Endothelial cell of umbilical vein (primary cell): ENCODE results near the gene RTN4RL1.

Experiments
- EZH2 ChIP-seq: IDR thresholded peaks from 2 replicates; pipeline ENCODE4 v1.6.1; 2012; ENCODE audit warnings: borderline replicate concordance, low read depth, mild to moderate bottlenecking, moderate library complexity, low read length, inconsistent platforms; ENCODE audit not compliant: severe bottlenecking
- POLR2A ChIP-seq: IDR thresholded peaks from 2 replicates; pipeline ENCODE4 v1.6.1; 2012; ENCODE audit warnings: low read depth, mild to moderate bottlenecking, control low read depth, low read length
- POLR2AphosphoS5 ChIP-seq: IDR thresholded peaks from 2 replicates; pipeline ENCODE4 v1.6.1; 2012; ENCODE audit warnings: low read depth, mild to moderate bottlenecking, control low read depth, low read length, moderate library complexity; ENCODE audit not compliant: insufficient read depth
- TF ChIP-seq, protein P1 (sequence below), 2 donors: IDR thresholded peaks; 1 replicate in 1 of 2; 2 replicates in 1 of 2; pipeline ENCODE4 v1.5.1; 2011; ENCODE audit warnings: low read length in 2 of 2, mild to moderate bottlenecking in 2 of 2, moderate library complexity in 2 of 2, control low read depth in 1 of 2, inconsistent platforms in 1 of 2, low read depth in 1 of 2; ENCODE audit not compliant: insufficient read depth in 1 of 2; ENCODE audit errors: extremely low read depth in 1 of 2
- TF ChIP-seq, protein P2 (sequence below): IDR thresholded peaks from 2 replicates; pipeline ENCODE4 v1.6.1; 2011; ENCODE audit not compliant: insufficient read depth, insufficient read length

DNA sequence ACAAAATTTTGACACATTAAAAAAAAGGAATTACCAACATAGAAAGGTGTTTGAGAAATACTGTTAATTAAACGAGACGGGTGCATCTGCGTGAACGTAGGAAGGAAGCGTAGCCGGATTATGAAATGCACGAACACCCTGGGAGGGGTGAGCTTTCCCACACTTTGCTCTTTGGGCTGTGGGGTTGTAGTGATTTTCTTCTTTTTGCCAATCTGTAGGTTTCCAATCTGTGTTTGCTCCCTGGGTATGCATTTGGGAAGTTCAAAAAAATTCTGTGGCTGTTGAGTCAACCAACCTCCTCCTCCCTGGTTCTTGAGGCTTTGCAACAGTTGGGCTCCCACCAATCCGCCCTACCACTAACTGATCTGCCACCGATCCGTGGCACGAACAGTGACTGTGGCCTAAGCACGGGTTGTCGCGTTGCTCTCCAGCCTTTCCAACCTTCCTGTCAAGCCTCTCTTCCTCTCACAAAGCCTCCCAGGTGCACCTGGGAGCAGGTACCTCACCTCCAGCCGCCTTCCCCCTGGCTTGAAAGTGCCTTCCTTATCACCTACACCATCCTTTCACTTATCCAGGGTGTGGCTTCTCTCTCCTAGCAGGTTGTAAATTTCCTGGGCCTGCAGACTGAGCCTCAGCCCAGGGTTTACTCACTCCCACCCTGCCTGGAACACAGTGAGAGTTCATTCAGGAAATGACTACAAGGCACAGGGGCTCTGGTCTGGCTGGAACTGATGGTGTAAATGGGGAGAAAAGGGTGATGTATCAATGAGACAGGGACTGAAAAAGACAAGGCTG lies 16.6 kb downstream of the RTN4RL1 start:
- TF ChIP-seq, protein P1, sequence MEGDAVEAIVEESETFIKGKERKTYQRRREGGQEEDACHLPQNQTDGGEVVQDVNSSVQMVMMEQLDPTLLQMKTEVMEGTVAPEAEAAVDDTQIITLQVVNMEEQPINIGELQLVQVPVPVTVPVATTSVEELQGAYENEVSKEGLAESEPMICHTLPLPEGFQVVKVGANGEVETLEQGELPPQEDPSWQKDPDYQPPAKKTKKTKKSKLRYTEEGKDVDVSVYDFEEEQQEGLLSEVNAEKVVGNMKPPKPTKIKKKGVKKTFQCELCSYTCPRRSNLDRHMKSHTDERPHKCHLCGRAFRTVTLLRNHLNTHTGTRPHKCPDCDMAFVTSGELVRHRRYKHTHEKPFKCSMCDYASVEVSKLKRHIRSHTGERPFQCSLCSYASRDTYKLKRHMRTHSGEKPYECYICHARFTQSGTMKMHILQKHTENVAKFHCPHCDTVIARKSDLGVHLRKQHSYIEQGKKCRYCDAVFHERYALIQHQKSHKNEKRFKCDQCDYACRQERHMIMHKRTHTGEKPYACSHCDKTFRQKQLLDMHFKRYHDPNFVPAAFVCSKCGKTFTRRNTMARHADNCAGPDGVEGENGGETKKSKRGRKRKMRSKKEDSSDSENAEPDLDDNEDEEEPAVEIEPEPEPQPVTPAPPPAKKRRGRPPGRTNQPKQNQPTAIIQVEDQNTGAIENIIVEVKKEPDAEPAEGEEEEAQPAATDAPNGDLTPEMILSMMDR (IDR thresholded peaks at IDR 0.05; ENCODE audit: extremely low read depth in 1 of 2, insufficient read depth in 1 of 2, low read depth in 1 of 2, low read length in 2 of 2): no peak
- TF ChIP-seq, protein P2, sequence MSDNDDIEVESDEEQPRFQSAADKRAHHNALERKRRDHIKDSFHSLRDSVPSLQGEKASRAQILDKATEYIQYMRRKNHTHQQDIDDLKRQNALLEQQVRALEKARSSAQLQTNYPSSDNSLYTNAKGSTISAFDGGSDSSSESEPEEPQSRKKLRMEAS: no peak
- TF ChIP-seq EZH2: no peak
- no peak for TF ChIP-seq POLR2AphosphoS5
- no peak for TF ChIP-seq POLR2A
